ENCODE data around the gene FTCDNL1.

The FTCDNL1 gene

DNA sequence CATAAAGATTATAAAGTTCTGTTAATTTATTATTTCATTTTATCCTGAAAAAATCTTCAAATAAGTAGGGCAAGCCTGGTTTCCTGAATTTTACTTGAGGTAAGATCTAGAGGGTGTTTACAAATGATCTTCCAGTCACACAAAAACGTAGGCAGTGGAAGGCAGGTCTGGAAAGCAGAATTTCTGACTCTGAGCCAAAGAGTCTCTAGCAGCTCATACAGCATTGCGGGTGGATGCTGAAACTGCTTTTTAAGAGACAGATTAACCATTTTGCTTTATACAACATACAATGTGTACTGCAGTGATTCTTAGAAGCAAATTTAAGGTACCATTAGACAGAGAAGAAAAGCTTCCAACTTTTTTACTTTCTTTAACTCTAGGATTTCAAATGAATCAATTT is 117.0 kb downstream of the FTCDNL1 start:
- H3K4me3 ChIP-seq (ENCODE audit: control insufficient read depth, low read depth, low read length): no peak overlapping the region
- TF ChIP-seq CTCF (conservative IDR thresholded peaks at IDR 0.05; ENCODE audit: control insufficient read depth, insufficient read depth, low read depth, low read length): no peak
- no peak for DNase-seq (ENCODE audit: low read depth)

GRCh38 chr2:199727801-199728200 is 123.2 kb downstream of the FTCDNL1 start:
- DNase-seq (ENCODE audit: low read depth): no peak

DNA sequence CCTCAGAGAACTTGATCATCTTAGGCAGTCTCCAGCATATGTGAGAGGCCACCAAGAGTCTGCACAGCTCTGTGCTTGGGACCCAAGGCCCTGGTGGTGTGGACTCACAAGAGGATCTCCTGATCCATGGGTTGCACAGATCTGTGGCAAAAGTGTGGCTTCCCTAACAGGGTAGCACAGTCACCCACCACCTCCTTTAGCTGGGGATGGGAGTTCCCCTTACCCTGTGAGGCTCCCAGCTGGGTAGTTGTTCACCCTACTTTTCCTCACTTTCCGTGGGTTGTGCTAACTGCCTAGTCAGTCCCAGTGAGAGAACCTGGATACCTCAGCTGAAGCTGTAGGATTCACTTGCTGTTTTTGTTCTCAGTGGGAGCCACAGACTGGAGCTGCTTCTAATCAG is 123.7 kb downstream of the FTCDNL1 start:
- H3K4me3 ChIP-seq (ENCODE audit: control insufficient read depth, low read depth, low read length): no peak overlapping the region
- DNase-seq (ENCODE audit: low read depth): no peak
- no peak for TF ChIP-seq CTCF (conservative IDR thresholded peaks at IDR 0.05; ENCODE audit: control insufficient read depth, insufficient read depth, low read depth, low read length)

More at GRCh38 chr2:199727801-199728200, 123.2 kb downstream of the FTCDNL1 start:
- no peak overlapping the region for H3K4me3 ChIP-seq (ENCODE audit: control insufficient read depth, low read depth, low read length)
- TF ChIP-seq CTCF (conservative IDR thresholded peaks at IDR 0.05; ENCODE audit: control insufficient read depth, insufficient read depth, low read depth, low read length): no peak

DNA sequence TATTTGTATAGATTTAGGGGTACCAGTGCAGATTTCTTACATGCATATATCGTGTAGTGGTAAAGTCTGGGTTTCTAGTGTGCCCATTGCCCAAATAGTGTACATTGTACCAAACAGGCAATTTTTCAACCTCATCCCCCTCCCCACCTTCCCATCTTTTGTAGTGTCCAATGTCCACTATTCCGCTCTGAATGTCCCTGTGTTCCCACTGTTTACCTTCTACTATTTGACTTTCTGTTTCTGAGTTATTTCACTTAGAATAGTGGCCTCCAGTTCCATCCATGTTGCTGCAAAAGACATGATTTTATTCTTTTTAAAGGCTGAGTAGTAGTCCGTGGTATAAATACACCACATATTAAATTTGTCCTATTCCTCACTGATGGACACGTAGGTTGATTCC is 132.9 kb downstream of the FTCDNL1 start:
- no peak for TF ChIP-seq CTCF (conservative IDR thresholded peaks at IDR 0.05; ENCODE audit: control insufficient read depth, insufficient read depth, low read depth, low read length)
- DNase-seq (ENCODE audit: low read depth): no peak
- H3K4me3 ChIP-seq (ENCODE audit: control insufficient read depth, low read depth, low read length): no peak overlapping the region

DNA sequence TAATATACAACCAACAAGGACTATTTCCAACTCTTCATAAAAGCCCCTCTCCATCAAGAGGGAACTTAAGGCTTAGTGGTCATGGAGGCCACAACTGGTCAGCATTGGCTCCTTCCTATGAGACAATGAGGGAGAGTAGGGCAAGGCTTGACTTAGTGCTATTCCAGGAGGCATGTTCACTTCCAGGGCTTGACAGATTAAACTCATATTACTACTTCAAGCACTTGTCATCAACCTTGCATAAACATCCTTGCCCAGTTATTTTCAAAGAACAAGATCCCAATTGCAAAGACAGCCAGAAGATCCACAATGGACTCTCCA is 133.4 kb downstream of the FTCDNL1 start:
- no peak for DNase-seq (ENCODE audit: low read depth)
- TF ChIP-seq CTCF (conservative IDR thresholded peaks at IDR 0.05; ENCODE audit: control insufficient read depth, insufficient read depth, low read depth, low read length): no peak
- H3K4me3 ChIP-seq (ENCODE audit: control insufficient read depth, low read depth, low read length): no peak overlapping the region

- H3K4me3 ChIP-seq (ENCODE audit: control insufficient read depth, low read depth, low read length): no peak overlapping the region
- no peak for TF ChIP-seq CTCF (conservative IDR thresholded peaks at IDR 0.05; ENCODE audit: control insufficient read depth, insufficient read depth, low read depth, low read length)
- DNase-seq (ENCODE audit: low read depth): no peak
These were observed 134.0 kb downstream of the FTCDNL1 start for GRCh38 chr2:199716807-199717586.

DNA sequence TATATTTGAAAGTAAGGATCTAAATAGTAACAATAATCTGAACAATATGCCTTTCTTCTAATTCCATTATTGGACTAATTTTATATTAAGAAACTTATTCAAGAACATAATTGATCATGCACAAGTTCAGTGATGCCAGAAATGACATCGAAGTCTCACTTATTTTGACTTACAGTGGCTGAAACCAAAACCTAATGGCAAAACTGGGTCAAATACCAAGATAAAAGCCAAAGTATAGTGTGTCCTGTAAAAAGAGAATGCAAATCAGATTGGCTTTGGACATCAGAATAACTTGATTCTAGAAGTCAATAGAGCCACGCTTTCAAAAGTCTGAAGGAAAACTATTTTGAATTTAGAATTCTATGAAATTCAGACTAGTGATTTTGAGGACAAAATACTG is 137.2 kb downstream of the FTCDNL1 start:
- no peak overlapping the region for H3K4me3 ChIP-seq (ENCODE audit: control insufficient read depth, low read depth, low read length)
- DNase-seq (ENCODE audit: low read depth): no peak
- no peak for TF ChIP-seq CTCF (conservative IDR thresholded peaks at IDR 0.05; ENCODE audit: control insufficient read depth, insufficient read depth, low read depth, low read length)

Measured in fibroblast of mammary gland (primary cell).